GM18909 (cell line): Measurements from ENCODE around the gene C5.
A peak's percentile ranks its signal among the peaks of the same experiment; 100 is the strongest.

Experiments used
- ATAC-seq: cut with Tn5 transposase; IDR thresholded peaks from one replicate; pipeline ENCODE4 v1.9.1; 2021; ENCODE audit warnings: mild to moderate bottlenecking; ENCODE audit not compliant: unreplicated experiment, poor library complexity

C5 gene

GRCh38 chr9:120928015-120928482, 122.0 kb downstream of the C5 start:
- no peak for ATAC-seq

DNA sequence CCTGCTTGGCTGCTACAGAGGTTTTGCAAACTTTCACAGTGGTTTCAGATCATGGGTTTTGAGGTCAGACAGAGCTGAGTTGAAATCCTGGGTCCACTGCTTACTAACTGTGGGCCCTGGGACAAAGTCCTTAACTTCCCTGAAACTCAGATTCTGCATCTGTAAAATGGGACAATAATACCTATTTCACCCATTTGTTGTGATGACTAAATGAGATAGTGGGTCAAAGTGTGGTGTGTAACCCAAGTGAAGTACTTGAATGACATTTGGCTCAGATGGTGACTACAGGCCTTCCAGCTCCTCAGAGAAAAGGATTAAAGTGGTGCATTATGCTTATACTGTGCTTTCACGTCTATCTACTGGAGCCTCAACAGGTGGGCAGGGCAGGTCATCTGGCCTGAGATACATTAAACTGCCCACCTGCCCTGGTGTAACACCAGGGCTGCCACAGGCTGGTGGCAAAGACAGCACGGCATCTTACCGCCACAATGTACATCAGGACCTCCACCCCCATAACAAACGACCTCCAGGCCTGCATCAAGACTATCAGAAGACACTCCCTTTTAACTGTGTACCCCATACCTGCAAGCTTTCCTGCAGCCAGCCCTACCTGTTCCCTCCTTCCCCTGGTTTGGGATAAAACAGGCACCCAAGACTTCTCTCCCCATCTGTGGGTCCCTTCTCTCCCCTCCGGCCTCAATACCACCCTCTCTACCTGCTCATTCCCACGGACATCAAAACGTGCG, 122.6 kb downstream of the C5 start:
- ATAC-seq, result no peak

GRCh38 chr9:120926397-120926928, 123.6 kb downstream of the C5 start, which contains the start of gene TRAF1:
Gene TRAF1, minus strand, starts transcription at chr9:120926796. Its CDS starts 721 bp downstream, at chr9:120926075.
- peak; percentile 27 for ATAC-seq

DNA sequence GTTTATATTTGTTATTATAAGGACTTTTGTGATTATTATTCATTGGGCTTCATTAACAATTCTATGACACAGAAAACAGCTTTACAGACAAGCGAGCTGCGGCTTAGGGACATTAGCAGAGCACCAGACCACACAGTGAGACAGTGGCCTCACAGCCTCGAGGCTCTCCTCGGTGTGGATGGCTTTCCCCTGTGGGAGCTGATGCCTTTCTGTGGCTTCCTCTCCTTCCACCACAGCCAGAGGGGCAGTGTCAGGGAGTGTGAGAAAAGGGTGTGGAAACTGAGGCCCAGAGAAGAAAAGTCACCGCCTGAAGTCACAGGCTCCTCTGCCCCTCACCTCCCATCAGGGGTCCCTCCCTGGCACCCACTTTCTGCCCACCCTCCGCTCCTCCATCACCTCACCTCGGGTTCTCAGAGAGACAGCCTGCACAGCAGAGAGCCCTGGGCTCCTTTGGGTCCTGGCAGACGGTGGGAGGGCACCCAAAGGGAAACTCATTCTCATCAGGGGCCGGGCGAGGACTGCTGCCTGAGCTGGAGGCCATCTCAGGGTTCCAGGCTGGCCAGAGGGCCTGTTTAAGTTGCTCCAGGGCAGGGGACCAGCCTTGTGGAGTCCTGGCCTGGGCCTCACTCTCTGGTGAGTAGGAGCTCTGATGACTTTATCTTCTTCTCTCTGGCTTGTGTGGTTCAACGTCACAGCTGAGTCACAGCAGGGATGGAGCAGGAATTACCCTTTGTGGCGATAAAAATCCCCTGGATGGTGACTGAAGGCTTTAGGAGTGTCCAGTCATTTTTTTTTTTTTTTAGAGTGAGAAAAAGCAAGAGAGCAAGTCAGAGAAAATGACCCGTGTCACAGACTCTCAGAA, 124.3 kb downstream of the C5 start:
- peak; percentile 44 for ATAC-seq

GRCh38 chr9:120924698-120925534, 125.2 kb downstream of the C5 start:
- no peak for ATAC-seq

DNA sequence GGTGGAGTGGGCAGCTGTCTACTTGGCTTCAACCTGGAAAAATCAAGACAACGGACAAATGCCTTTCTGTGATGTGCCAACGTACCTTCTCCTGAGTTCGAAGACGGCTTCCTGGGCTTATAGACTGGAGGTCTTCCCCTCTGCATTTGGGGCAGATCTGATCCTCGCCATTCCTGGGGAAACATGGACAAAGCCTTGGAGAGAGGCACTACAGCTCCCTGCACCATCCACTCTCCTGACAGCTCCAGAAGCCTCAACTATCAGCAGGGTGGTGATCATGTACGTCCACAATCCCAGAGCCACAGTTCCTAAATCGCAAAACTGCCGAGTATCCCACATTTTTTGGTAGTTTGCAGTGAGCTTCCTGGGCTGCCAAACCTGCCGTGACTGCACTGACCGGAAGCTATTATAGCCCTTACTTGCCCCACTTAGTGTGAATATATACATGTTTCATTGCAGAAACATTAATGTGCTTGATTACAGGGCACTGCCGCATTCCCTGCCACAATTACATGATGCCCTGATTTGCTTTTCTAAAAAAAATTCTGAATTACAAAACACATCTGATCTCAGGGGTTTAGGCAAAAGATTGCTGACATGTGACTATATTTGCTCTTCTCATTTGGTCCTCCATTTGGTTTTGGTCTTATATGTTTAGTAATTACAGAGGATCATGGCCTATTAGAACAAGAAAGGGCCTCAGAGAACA, 126.3 kb downstream of the C5 start:
- ATAC-seq, result no peak

- ATAC-seq, result no peak
Measured at GRCh38 chr9:120922404-120923195, 127.5 kb downstream of the C5 start.

DNA sequence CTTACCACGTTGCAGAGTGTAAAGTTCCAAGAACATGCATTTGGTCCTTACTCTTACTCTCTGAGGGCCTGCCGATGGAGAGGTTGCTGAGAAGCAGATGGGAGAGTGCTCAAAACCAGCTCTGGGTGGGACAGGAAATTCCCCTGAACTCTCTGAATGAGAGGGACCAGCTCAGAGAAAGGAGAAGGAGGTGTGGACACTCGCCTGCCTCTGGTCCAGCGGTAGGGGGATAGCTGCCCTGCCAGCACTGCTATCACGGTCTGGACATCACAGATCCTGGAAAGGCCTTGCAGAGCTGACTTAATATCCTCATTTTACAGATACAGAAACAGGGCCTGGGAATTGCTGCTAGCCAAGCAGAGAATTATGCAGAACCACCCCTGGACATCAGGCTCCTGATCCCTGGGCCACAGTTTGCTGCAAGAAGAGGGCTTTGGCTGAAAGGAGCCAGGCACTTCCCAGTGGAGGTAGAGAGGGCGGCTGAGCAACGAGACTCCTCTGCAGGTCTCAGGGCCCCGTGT, 128.4 kb downstream of the C5 start:
- ATAC-seq, result no peak

DNA sequence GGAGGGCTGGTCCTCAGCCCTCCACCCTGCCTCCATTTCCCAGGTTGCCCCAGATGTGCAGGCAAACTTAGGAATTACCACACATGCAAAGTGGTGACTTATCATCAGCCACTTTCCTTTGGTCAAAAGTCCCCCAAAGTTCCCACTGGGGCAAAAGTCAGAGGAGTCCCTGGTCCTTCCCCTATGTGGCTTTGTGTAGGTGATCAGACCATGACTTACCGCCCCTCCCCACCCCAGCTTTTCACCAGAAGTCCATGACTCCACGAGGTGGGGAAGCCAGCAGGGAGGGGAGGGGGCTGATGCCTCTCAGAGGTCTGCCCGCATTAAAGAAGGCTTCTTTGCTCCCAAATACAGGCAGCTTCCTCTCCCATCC, 129.3 kb downstream of the C5 start:
- peak; percentile 31 for ATAC-seq

- ATAC-seq, result no peak
Measured at GRCh38 chr9:120919843-120920805, 130.0 kb downstream of the C5 start.

GRCh38 chr9:120918931-120919842, 130.9 kb downstream of the C5 start:
- no peak for ATAC-seq

GRCh38 chr9:120917929-120918762, 131.9 kb downstream of the C5 start:
- ATAC-seq, result no peak

DNA sequence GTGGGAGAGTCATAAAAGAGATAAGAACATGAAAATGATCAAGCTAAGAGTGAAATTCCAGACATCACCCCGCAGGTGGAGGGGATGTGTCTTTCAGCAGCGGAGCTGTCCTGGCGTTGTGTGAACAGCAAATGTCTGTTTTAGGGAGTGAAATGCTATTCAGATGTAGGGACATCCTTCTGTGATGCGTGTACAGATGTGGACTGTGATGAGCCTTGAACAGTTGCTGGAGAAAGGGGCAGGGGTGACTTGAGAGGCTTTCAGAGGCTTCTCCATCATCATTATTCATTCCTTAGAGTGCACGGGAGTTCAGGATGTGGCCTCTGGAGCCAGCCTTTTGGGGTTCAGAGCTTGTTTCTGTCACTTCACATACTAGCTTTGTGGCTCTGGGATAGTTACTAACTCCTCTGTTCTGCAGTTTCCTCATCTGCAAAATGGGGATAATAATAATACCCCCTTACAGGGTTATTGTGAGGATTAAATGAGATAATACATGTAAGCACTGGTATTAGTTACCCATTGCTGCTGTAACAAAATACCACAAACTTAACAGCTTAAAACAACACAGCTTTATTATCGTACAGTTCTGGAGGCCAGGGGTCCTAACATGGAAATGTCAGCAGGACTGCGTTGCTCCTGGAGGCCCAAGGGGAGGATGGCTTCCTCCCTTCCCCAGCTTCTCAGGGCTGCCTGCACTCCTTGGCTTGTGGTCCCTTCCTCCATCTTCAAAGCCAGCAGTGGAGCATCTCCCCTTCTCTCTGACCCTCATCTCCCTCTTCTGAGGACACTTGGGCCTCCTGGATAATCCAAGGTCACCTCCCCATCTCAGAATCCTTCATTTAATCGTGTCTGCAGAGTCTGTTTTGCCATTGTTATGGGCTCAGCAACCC, 132.8 kb downstream of the C5 start:
- no peak for ATAC-seq

DNA sequence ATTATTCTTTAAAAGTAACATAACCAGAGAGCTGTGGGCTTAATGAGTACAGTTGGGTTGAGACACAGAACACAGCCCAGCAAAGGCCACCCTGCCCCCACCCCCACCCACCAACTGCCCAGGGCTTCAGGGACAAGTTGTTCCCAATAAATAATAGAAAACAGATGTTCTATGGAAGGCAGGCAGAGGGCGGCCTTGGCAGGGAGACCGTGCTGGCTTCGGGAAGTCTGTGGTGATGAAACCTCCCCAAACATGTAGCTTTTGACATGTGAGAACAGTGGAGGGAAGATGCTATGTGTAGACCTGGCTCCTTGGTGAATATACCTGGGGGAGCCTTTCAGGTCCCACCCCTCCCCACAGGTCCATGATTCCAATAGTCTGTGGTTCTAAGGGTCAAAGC, 133.5 kb downstream of the C5 start:
- no peak for ATAC-seq
